SK-N-SH treated with all-trans-retinoic acid at 6 μM for 48 hours (cell line): ENCODE data around the gene RERE.
A peak's percentile ranks its signal among the peaks of the same experiment; 100 is the strongest.

Experiments
- ATAC-seq: fragments of 200-7000 bp; cut with Tn5 transposase; 3 replicates; pipeline ENCODE4 v1.9.1; 2020; ENCODE audit warnings: mild to moderate bottlenecking, moderate library complexity
- ARNTL ChIP-seq: fragments of 450-650 bp; formaldehyde crosslinking; IDR thresholded peaks from 2 replicates; pipeline ENCODE4 v1.5.0; 2020; ENCODE audit warnings: low read depth, mild to moderate bottlenecking, moderate library complexity, borderline replicate concordance
- BACH2 ChIP-seq: fragments of 250-450 bp; sonication (Bioruptor Pico); IDR thresholded peaks from 2 replicates; pipeline ENCODE4 v1.9.0; 2021; ENCODE audit warnings: mild to moderate bottlenecking, borderline replicate concordance
- CREB5 ChIP-seq: fragments of 250-450 bp; sonication (Bioruptor Pico); IDR thresholded peaks from 2 replicates; pipeline ENCODE4 v1.5.1; 2020; ENCODE audit warnings: low read depth, mild to moderate bottlenecking, moderate library complexity
- CSDC2 ChIP-seq: fragments of 250-450 bp; sonication (Bioruptor Pico); IDR thresholded peaks from 2 replicates; pipeline ENCODE4 v1.5.0; 2020; ENCODE audit warnings: mild to moderate bottlenecking, moderate library complexity
- ESRRG ChIP-seq: fragments of 250-450 bp; sonication (Bioruptor Pico); IDR thresholded peaks from 2 replicates; pipeline ENCODE4 v1.6.1; 2021; ENCODE audit warnings: mild to moderate bottlenecking
- GLIS3 ChIP-seq: fragments of 250-450 bp; sonication (Bioruptor Pico); IDR thresholded peaks from 2 replicates; pipeline ENCODE4 v1.5.0; 2020; ENCODE audit warnings: mild to moderate bottlenecking, moderate library complexity
- ISL1 ChIP-seq: fragments of 250-450 bp; sonication (Bioruptor Pico); IDR thresholded peaks from 2 replicates; pipeline ENCODE4 v2.1.2; 2022; ENCODE audit warnings: mild to moderate bottlenecking, moderate library complexity
- OSR1 ChIP-seq: fragments of 250-450 bp; sonication (Bioruptor Pico); IDR thresholded peaks from 2 replicates; pipeline ENCODE4 v1.8.0; 2022; ENCODE audit warnings: moderate library complexity, mild to moderate bottlenecking, inconsistent platforms
- POU6F1 ChIP-seq: fragments of 250-450 bp; sonication (Bioruptor Pico); IDR thresholded peaks from 2 replicates; pipeline ENCODE4 v1.8.0; 2021; ENCODE audit warnings: low read depth, mild to moderate bottlenecking, moderate library complexity, borderline replicate concordance
- PPARA ChIP-seq: fragments of 250-450 bp; sonication (Bioruptor Pico); IDR thresholded peaks from 2 replicates; pipeline ENCODE4 v1.5.0; 2020; ENCODE audit warnings: mild to moderate bottlenecking, borderline replicate concordance
- RARB ChIP-seq: fragments of 250-450 bp; sonication (Bioruptor Pico); IDR thresholded peaks from 2 replicates; pipeline ENCODE4 v1.8.0; 2021; ENCODE audit warnings: mild to moderate bottlenecking, moderate library complexity
- SNAI2 ChIP-seq: fragments of 250-450 bp; sonication (Bioruptor Pico); IDR thresholded peaks from 2 replicates; pipeline ENCODE4 v1.5.0; 2020; ENCODE audit warnings: mild to moderate bottlenecking, moderate library complexity
- TCF4 ChIP-seq: fragments of 250-450 bp; sonication (Bioruptor Pico); IDR thresholded peaks from 2 replicates; pipeline ENCODE4 v1.8.0; 2021; ENCODE audit warnings: mild to moderate bottlenecking, moderate library complexity, borderline replicate concordance
- ZC3H10 ChIP-seq: fragments of 250-450 bp; sonication (Bioruptor Pico); IDR thresholded peaks from 2 replicates; pipeline ENCODE4 v1.5.1; 2021; ENCODE audit warnings: mild to moderate bottlenecking, moderate library complexity
- ZNF8 ChIP-seq: fragments of 450-650 bp; formaldehyde crosslinking; IDR thresholded peaks from 2 replicates; pipeline ENCODE4 v1.5.0; 2020; ENCODE audit warnings: mild to moderate bottlenecking, moderate library complexity
- TF ChIP-seq, protein P1 (sequence below): fragments of 250-450 bp; sonication (Bioruptor Pico); IDR thresholded peaks from 2 replicates; pipeline ENCODE4 v1.8.0; 2020; ENCODE audit warnings: mild to moderate bottlenecking, moderate library complexity, borderline replicate concordance
- TF ChIP-seq, protein P2 (sequence below): fragments of 250-450 bp; sonication (Bioruptor Pico); IDR thresholded peaks from 2 replicates; pipeline ENCODE4 v1.5.1; 2021; ENCODE audit warnings: mild to moderate bottlenecking, moderate library complexity

The RERE gene

GRCh38 chr1:8676072-8676471, 141.4 kb downstream of the RERE start:
- ATAC-seq, result no peak
- TF ChIP-seq POU6F1 (CRISPR knock-in tag) (no peak), ISL1 (CRISPR knock-in tag) (peak; percentile 52; the same call in 1 of the 2 replicates)
- TF ChIP-seq, all 23 proteins: peak for 1

GRCh38 chr1:8674912-8675311, 142.5 kb downstream of the RERE start:
- TF ChIP-seq, protein P1, sequence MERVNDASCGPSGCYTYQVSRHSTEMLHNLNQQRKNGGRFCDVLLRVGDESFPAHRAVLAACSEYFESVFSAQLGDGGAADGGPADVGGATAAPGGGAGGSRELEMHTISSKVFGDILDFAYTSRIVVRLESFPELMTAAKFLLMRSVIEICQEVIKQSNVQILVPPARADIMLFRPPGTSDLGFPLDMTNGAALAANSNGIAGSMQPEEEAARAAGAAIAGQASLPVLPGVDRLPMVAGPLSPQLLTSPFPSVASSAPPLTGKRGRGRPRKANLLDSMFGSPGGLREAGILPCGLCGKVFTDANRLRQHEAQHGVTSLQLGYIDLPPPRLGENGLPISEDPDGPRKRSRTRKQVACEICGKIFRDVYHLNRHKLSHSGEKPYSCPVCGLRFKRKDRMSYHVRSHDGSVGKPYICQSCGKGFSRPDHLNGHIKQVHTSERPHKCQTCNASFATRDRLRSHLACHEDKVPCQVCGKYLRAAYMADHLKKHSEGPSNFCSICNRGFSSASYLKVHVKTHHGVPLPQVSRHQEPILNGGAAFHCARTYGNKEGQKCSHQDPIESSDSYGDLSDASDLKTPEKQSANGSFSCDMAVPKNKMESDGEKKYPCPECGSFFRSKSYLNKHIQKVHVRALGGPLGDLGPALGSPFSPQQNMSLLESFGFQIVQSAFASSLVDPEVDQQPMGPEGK, result peak; percentile 34; the same call in 1 of the 2 replicates
- TF ChIP-seq CREB5 (CRISPR knock-in tag) (no peak), ARNTL (CRISPR knock-in tag) (no peak), PPARA (CRISPR knock-in tag) (no peak), ZC3H10 (CRISPR knock-in tag) (no peak), BACH2 (CRISPR knock-in tag) (no peak), ISL1 (CRISPR knock-in tag) (peak; percentile 83), OSR1 (CRISPR knock-in tag) (no peak)
- TF ChIP-seq, protein P2, sequence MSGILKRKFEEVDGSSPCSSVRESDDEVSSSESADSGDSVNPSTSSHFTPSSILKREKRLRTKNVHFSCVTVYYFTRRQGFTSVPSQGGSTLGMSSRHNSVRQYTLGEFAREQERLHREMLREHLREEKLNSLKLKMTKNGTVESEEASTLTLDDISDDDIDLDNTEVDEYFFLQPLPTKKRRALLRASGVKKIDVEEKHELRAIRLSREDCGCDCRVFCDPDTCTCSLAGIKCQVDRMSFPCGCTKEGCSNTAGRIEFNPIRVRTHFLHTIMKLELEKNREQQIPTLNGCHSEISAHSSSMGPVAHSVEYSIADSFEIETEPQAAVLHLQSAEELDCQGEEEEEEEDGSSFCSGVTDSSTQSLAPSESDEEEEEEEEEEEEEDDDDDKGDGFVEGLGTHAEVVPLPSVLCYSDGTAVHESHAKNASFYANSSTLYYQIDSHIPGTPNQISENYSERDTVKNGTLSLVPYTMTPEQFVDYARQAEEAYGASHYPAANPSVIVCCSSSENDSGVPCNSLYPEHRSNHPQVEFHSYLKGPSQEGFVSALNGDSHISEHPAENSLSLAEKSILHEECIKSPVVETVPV (CRISPR knock-in tag), result no peak
- TF ChIP-seq, all 23 proteins: peak for 2
- ATAC-seq, result peak; percentile 62

- TF ChIP-seq CREB5 (CRISPR knock-in tag) (no peak), TCF4 (no peak), ESRRG (CRISPR knock-in tag) (no peak), ARNTL (CRISPR knock-in tag) (no peak), OSR1 (CRISPR knock-in tag) (no peak), RARB (no peak), CSDC2 (CRISPR knock-in tag) (no peak), ZC3H10 (CRISPR knock-in tag) (no peak), SNAI2 (no peak)
- TF ChIP-seq, protein P1, result no peak
- TF ChIP-seq, all 23 proteins: peak for 0
- no peak for ATAC-seq
Observed at GRCh38 chr1:8674481-8674880, 143.0 kb downstream of the RERE start.

DNA sequence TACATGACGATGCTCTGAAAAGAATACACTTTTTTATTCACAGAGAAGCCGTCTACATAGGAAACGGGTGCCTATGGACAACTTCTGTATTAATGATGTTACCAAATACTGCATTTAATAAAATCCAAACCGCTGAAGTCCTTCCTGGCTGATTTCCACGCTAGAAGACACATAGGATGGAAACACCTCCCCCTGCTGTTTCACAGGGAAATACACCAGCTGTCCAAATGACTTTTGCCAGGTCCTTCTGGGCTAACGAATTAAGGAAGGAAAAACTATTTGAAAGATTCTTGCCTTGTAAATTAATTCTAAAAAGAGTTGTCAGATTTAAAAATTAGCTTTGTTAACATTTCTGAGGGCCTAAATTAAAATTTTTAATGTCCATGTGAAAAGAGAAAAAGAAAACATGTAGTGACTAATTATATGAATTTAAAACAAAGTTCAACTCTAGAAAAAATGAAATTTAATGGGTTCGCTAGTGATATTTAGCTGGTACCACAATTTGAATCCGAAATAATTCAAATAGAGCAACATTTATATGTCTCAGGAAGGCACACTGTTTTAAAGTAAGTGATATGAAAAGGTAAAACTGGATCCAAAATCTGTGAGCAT, 146.0 kb downstream of the RERE start:
- TF ChIP-seq ISL1 (CRISPR knock-in tag) (peak; percentile 17; the same call in 1 of the 2 replicates), GLIS3 (CRISPR knock-in tag) (no peak), PPARA (CRISPR knock-in tag) (no peak), ZNF8 (no peak), CSDC2 (CRISPR knock-in tag) (no peak), SNAI2 (no peak), TCF4 (no peak)
- TF ChIP-seq, protein P1, result no peak
- peak; percentile 59 for ATAC-seq
